K562 (cell line): ENCODE results near the gene SLC35E2B. TPM values are rescaled to one million over a fixed set of nuclear protein-coding genes. Genes with fewer than 3 reads are reported as not detected.

ENCODE experiments used
- AFF1 ChIP-seq, 2 experiments: fragments of 450-650 bp; IDR thresholded peaks; 2 replicates each; pipeline ENCODE4 v1.6.1; 2018; ENCODE audit warnings: mild to moderate bottlenecking in 2 of 2, low read depth in 1 of 2; ENCODE audit not compliant: partially characterized antibody in 2 of 2
- ATF7 ChIP-seq: fragments of 450-650 bp; IDR thresholded peaks from 2 replicates; pipeline ENCODE4 v1.7.1; 2014; ENCODE audit warnings: mild to moderate bottlenecking, moderate library complexity
- CSDE1 ChIP-seq, 2 experiments: fragments of 450-650 bp; IDR thresholded peaks; 2 replicates each; pipeline ENCODE4 v1.6.1; 2016; ENCODE audit warnings: mild to moderate bottlenecking in 1 of 2
- CTBP1 ChIP-seq: fragments of 450-650 bp; IDR thresholded peaks from 2 replicates; pipeline ENCODE4 v1.6.1; 2016; ENCODE audit warnings: borderline replicate concordance
- GABPB1 ChIP-seq: sonication (generic); formaldehyde crosslinking; IDR thresholded peaks from 2 replicates; pipeline ENCODE4 v1.8.0; 2022; ENCODE audit warnings: mild to moderate bottlenecking, missing genetic modification reagents
- MTA3 ChIP-seq: fragments of 450-650 bp; formaldehyde crosslinking; IDR thresholded peaks from 2 replicates; pipeline ENCODE4 v1.6.1; 2017; ENCODE audit warnings: mild to moderate bottlenecking, borderline replicate concordance
- SMAD4 ChIP-seq: fragments of 250-450 bp; sonication (Bioruptor Pico); conservative IDR thresholded peaks from 2 replicates; pipeline ENCODE4 v1.8.0; 2021; ENCODE audit warnings: inconsistent platforms, mild to moderate bottlenecking, moderate library complexity
- TBP ChIP-seq: optimal IDR thresholded peaks from 2 replicates; pipeline ENCODE3; 2011; ENCODE audit warnings: low read depth, low read length, improper control_type of control experiment
- TEAD1 ChIP-seq, 2 experiments: fragments of 450-650 bp in 1 of 2; sonication (generic) in 1 of 2; formaldehyde crosslinking; IDR thresholded peaks; 2 replicates each; pipeline versions ENCODE4 v1.4.0 to v1.8.0; 2020 to 2022; ENCODE audit warnings: mild to moderate bottlenecking in 2 of 2, missing genetic modification reagents in 1 of 2
- ZNF263 ChIP-seq: sonication (generic); formaldehyde crosslinking; IDR thresholded peaks from 2 replicates; pipeline ENCODE4 v1.8.0; 2022; ENCODE audit warnings: mild to moderate bottlenecking, missing genetic modification reagents, borderline replicate concordance
- polyA plus RNA-seq, 8 experiments: library from polyadenylated mRNA; depleted of rRNA in 4 of 8; stranded (reverse) in 5 of 8; unstranded in 3 of 8; fragments of >200 nt; fragmentation: Nextera tagmentation in 2 of 8; fragmentation: Illumina TruSeq in 1 of 8; extraction: Ambion mirVana in 2 of 8; extraction: Trizol in 1 of 8; gene quantifications; 2 replicates each; pipeline versions ENCODE4 v1.2.1 to v1.2.3, GENCODE V29; 2011 to 2014; ENCODE audit warnings: inconsistent platforms in 1 of 8, missing spikeins in 1 of 8
- total RNA-seq, 7 experiments: library from RNA; depleted of rRNA in 6 of 7; stranded (reverse); fragments of >200 nt in 6 of 7; fragmentation: Illumina TruSeq in 2 of 7; extraction: Trizol in 2 of 7; gene quantifications; 2 replicates each; pipeline versions ENCODE4 v1.2.1 to v1.2.3, GENCODE V29; 2011 to 2021; ENCODE audit warnings: low replicate concordance in 1 of 7
- TF ChIP-seq, protein P1 (sequence below): sonication (generic); formaldehyde crosslinking; IDR thresholded peaks from 2 replicates; pipeline ENCODE4 v1.8.1; 2023; ENCODE audit warnings: mild to moderate bottlenecking, missing genetic modification reagents
- TF ChIP-seq, protein P2 (sequence below): sonication (generic); formaldehyde crosslinking; IDR thresholded peaks from 2 replicates; pipeline ENCODE4 v1.8.1; 2023; ENCODE audit warnings: mild to moderate bottlenecking, missing genetic modification reagents, moderate library complexity
- TF ChIP-seq, protein P3 (sequence below), 2 experiments: fragments of 450-650 bp; conservative IDR thresholded peaks; 2 replicates each; pipeline ENCODE4 v1.6.1; 2017; ENCODE audit warnings: mild to moderate bottlenecking in 2 of 2, moderate library complexity in 2 of 2
- TF ChIP-seq, protein P4 (sequence below), 2 experiments: fragments of 450-650 bp; IDR thresholded peaks; 2 replicates each; pipeline ENCODE4 v1.6.1; 2016

SLC35E2B gene
- total and polyA plus RNA-seq, 9 of the 15 experiments (the other 6 are each of a cell fraction or from before 2014, with no cell fraction given), result 4.7 to 44.6 (median 20.7) TPM

- TF ChIP-seq, protein P1, sequence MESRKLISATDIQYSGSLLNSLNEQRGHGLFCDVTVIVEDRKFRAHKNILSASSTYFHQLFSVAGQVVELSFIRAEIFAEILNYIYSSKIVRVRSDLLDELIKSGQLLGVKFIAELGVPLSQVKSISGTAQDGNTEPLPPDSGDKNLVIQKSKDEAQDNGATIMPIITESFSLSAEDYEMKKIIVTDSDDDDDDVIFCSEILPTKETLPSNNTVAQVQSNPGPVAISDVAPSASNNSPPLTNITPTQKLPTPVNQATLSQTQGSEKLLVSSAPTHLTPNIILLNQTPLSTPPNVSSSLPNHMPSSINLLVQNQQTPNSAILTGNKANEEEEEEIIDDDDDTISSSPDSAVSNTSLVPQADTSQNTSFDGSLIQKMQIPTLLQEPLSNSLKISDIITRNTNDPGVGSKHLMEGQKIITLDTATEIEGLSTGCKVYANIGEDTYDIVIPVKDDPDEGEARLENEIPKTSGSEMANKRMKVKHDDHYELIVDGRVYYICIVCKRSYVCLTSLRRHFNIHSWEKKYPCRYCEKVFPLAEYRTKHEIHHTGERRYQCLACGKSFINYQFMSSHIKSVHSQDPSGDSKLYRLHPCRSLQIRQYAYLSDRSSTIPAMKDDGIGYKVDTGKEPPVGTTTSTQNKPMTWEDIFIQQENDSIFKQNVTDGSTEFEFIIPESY (CRISPR knock-in tag), result peak; percentile 77; the same call in 1 of the 2 replicates
- TF ChIP-seq, protein P2, sequence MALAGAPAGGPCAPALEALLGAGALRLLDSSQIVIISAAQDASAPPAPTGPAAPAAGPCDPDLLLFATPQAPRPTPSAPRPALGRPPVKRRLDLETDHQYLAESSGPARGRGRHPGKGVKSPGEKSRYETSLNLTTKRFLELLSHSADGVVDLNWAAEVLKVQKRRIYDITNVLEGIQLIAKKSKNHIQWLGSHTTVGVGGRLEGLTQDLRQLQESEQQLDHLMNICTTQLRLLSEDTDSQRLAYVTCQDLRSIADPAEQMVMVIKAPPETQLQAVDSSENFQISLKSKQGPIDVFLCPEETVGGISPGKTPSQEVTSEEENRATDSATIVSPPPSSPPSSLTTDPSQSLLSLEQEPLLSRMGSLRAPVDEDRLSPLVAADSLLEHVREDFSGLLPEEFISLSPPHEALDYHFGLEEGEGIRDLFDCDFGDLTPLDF, result 0 out of 2 replicates have a peak, but pooled peaks have one; percentile 30
- TF ChIP-seq, protein P3, sequence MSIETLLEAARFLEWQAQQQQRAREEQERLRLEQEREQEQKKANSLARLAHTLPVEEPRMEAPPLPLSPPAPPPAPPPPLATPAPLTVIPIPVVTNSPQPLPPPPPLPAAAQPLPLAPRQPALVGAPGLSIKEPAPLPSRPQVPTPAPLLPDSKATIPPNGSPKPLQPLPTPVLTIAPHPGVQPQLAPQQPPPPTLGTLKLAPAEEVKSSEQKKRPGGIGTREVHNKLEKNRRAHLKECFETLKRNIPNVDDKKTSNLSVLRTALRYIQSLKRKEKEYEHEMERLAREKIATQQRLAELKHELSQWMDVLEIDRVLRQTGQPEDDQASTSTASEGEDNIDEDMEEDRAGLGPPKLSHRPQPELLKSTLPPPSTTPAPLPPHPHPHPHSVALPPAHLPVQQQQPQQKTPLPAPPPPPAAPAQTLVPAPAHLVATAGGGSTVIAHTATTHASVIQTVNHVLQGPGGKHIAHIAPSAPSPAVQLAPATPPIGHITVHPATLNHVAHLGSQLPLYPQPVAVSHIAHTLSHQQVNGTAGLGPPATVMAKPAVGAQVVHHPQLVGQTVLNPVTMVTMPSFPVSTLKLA (conservative IDR thresholded peaks at IDR 0.05), result peak; percentile 87 to 96
- TF ChIP-seq TBP (peak; percentile 50), SMAD4 (CRISPR knock-in tag) (peak; percentile 87), ZNF263 (CRISPR knock-in tag) (peak; percentile 15; the same call in 1 of the 2 replicates), CSDE1 (IDR thresholded peaks at IDR 0.05) (peak in 1 of 2 experiments; percentile 83; a peak in 2 of 4 replicates), ATF7 (peak; percentile 93), GABPB1 (CRISPR knock-in tag) (peak; percentile 96), CTBP1 (peak; percentile 79), TEAD1 (CRISPR knock-in tag; IDR thresholded peaks at IDR 0.05) (peak; percentile 44 to 85; a peak in 3 of 4 replicates), AFF1 (IDR thresholded peaks at IDR 0.05; ENCODE audit: low read depth in 1 of 2, partially characterized antibody in 2 of 2) (peak in 1 of 2 experiments; percentile 75), MTA3 (peak; percentile 75; the same call in 1 of the 2 replicates)
- TF ChIP-seq, protein P4, sequence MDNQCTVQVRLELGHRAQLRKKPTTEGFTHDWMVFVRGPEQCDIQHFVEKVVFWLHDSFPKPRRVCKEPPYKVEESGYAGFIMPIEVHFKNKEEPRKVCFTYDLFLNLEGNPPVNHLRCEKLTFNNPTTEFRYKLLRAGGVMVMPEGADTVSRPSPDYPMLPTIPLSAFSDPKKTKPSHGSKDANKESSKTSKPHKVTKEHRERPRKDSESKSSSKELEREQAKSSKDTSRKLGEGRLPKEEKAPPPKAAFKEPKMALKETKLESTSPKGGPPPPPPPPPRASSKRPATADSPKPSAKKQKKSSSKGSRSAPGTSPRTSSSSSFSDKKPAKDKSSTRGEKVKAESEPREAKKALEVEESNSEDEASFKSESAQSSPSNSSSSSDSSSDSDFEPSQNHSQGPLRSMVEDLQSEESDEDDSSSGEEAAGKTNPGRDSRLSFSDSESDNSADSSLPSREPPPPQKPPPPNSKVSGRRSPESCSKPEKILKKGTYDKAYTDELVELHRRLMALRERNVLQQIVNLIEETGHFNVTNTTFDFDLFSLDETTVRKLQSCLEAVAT (IDR thresholded peaks at IDR 0.05), result peak; percentile 25 to 93; a peak in 2 of 4 replicates
Measured at GRCh38 chr1:1724035-1724864, 31.7 kb upstream of the SLC35E2B start, which contains the start of gene CDK11A (continued).
